ENCODE measurements around the gene KCNG2. TPM values are rescaled to one million over a fixed set of nuclear protein-coding genes. Genes with fewer than 3 reads are reported as not detected.

KCNG2 gene
- total RNA-seq, 1 donor from 2014 or later = 0.51 TPM

DNA sequence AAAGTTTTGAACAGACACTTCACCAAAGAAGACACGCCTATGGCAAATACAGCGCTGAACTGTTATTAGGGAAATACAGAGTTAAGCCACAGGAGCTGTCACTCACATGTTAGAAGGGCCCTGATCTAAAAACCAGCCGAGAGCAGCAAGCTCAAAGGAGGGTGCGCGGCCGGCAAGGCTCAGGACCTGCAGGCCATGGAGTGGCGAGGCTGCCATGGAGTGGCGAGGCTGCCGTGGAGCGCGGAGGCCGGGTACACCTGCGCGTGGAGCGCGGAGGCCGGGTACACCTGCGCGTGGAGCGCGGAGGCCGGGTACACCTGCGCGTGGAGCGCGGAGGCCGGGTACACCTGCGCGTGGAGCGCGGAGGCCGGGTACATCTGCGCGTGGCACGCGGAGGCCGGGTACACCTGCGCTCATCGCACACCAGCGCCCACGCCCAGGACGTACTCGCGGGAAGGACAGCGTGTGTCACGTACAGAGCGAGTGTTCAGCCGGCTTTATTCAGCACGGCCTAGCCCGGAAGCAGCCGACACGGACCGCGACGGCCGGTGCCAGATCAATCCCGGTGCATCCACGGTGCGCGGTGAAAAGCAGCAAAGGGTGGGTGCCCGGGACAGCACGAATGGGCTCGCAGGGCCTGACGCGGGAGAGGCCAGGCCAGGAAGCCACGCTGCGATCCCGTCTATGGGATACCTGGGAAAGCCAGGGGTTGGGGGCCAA is 84.9 kb downstream of the KCNG2 start:
- DNase-seq (ENCODE audit: low spot score) = peak; percentile 88

DNA sequence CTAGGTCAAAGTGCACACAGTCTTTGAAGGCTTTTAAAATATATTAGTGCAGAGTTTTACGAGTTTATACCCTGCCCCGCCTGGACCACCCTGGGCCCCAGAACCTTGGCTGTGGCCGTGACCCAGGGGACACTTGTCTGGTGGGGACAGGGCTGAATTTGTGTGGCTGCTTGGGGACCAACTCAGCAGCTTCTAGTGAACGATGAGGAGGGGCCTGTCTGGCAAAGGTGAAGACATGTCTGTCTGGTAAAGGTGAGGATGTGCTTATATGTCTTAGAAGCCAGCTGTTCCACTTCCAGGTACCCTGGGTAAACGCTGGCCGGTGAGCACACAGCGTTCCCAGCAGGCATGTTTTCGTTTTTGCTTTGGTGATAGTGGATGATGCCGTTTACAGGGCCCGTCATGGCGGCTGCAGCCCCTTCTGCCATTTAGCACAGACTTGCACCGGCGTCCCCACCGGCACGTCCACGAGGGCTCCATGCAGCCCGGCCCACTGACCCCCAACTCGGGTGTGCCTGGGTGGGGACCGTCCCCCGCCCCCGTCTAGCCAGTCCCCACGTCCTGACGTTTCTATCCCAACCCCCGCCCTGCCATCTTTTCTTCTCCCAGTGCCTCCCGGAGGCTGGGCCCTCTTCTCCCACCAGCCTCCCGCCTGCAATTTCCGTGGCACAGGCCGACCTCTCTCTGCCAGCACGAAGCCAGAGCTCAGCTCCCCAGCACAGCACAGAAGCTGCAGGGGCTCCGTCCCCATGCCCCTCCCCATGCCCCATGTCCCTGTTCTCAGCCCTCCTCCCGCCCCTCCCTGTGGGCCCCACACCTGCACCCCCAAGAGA is 85.9 kb downstream of the KCNG2 start:
- peak; percentile 71 for DNase-seq (ENCODE audit: low spot score)

DNA sequence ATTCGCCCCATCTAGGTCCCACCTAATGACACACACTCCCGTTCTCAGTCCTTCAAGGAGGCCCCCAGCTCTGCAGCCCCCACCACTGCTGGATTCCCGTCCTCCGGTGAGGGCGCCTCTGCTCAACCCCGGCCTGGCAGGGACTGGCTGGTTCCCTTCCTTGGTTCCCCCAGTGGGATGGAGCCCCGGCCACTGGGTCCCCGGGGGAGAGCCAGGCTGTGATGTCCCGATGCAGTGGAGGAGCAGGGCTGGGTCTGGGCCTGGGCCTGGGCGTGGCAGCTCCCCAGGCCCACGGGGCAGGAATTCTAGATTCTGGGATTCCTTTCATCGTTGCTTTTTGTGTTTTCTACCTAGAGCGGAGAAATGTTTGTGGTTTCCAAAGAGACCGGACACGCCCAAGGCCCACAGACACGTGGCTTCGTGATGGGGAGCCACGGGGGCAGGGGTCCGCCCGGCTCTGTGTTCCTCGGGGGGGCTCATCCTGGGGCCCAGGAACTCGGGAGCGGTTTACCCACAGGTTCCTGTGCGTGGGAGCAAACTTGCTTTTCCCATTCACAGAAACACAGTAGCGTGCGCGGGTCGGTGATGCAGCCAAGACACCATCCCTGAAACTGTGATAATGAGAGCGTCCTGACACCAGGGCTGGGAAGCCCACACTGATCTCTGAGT is 86.7 kb downstream of the KCNG2 start:
- peak; percentile 88 for DNase-seq (ENCODE audit: low spot score)

DNA sequence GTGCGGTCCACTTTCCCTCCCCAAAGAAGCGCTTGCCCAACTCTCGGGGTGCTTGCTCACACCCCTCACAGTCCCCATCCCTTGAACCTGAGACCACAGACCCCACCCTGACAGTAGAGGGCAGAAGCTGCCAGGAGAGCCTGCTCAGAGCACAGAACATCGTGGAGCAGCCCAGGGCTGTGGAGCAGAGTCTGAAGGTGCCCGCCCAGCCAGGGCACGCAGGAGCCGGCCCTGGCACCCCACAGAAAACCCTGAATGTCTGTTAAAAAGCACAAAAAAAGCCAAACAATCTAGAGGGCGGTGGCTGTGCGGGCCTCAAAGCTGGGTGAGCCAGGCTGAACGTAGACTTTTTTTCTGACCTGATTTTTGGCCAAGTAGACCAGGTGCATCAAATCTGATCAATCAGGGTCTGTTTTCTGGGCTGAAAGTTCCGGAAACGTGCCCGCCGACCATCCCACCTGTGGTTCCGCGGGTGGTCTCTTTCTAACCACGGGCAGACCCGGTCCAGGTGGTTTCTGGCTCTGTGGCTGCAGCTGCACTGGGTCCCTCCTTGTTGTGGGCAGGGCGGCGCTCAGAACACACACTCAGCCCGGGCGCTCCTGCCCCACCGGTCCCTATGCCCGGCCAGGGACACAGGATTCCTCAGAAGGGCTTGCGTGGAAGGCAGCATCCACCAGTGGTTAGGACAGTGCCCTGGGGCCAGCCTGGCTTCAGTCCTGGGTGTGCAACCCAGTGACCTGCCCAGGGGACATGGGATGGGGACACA is 87.4 kb downstream of the KCNG2 start:
- DNase-seq (ENCODE audit: low spot score) = peak; percentile 77

DNA sequence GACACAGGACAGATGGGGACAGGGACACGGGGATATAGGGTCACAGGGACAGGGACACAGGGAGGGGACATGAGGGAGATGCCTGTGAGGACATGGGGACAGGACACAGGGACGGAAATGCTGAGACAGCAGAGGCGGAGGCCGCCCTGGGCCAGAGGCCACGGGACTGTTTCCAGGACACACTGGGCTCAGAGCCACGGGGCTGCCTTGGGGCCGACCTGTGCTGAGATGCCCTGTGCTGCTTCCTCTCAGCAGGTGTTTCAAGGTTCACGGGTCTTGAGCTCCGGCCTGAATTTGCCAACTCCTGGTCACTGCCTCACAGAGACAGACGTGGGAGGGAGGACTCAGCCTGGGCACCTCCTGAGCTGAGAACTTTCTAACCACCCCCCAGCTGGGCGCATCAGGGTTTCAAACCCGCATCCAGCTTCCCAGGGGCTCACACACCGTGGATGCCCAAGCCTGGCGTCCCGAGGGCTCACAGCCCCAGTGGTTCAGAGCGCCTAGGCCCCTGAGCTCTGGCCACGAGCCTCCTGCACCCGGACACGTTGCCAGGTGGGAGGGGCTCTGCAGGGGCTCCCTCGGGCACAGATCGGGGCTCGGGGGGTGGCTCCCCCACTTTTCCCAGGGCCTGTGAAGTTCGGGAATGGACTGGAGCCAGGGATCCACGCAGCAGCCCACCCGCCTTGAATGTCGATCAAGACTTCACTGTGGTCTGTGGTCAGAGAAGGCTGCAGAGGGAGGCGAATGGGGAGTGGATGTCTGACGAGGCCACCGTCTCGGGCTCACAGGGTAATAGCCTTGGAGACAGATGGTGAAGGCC is 89.7 kb downstream of the KCNG2 start:
- peak; percentile 80 for DNase-seq (ENCODE audit: low spot score)

DNA sequence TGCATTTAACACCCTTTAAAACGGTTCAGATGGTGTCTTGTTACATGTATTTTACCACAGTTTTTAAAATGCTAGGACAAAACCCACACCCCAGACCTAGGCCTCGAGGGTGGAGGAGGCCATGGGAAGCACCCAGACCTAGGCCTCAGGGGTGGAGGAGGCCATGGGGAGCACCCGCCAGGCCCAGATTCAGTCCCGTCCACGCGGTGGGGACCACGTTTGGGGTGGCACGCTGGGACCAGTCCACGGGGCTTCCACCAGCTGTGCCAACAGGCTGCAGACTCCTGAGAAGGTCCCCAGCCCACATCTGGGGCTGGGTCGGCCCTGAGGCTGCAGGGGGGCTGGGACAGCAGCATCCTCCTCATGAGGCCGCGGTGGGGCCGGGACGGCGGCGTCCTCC is 90.3 kb downstream of the KCNG2 start:
- DNase-seq (ENCODE audit: low spot score) = peak; percentile 69

DNA sequence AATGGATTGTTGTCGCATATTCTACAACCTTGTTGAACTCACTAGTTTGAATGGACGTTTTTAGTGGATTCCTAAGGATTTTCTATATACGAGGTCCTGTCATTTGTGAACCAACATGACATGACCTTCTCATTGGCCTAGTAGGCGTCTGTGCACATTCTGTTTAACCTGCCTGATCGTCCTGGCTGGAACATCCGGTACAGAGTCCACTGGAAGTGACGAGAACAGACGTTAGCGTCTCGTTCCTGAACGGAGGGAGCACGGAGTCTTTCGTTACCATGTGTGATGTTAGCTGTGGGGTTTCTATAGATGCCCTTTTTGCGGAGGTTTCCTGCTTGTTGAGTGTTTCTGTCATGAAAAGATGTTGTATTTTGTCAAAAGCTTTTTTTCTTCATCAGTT is 91.8 kb downstream of the KCNG2 start:
- DNase-seq (ENCODE audit: low spot score) = peak; percentile 53

DNA sequence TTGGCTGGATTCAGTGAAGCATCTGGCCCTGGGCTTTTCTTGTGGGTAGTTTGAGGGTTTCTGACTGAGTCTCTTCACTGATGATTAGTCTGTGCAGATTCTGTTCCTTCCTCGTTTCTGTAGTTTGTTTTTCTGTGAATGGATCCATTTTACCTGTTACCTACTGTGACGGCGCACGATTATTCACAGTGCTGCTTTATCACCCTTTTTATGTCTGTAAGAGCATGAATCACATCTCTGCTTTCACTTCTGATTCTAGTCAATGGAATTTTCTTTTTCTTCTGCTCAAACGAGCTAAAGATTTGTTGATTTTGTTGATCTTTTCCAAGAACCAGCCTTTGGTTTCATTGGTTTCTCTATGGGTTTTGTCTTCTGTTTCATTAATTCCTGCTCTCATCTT is 92.9 kb downstream of the KCNG2 start:
- DNase-seq (ENCODE audit: low spot score) = no peak

DNA sequence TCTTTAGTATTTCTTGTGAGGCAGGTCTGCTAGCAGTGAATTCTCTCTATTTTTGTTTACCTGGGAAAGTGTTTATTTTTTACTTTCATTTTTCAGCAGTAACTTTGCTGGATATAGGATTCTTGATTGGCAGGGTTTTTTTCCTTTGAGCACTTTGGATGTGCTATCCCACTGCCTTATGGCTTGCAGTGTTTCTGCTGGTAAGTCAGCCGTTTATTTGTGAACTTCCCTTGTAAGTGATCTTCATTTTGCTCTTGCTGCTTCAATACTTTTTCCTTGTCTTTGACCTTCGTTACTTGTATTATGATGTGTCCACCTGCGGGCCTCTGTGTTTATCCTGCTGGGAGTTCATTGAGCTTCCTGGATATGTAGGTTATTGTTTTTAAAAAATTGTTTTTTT is 99.0 kb downstream of the KCNG2 start:
- no peak for DNase-seq (ENCODE audit: low spot score)

DNA sequence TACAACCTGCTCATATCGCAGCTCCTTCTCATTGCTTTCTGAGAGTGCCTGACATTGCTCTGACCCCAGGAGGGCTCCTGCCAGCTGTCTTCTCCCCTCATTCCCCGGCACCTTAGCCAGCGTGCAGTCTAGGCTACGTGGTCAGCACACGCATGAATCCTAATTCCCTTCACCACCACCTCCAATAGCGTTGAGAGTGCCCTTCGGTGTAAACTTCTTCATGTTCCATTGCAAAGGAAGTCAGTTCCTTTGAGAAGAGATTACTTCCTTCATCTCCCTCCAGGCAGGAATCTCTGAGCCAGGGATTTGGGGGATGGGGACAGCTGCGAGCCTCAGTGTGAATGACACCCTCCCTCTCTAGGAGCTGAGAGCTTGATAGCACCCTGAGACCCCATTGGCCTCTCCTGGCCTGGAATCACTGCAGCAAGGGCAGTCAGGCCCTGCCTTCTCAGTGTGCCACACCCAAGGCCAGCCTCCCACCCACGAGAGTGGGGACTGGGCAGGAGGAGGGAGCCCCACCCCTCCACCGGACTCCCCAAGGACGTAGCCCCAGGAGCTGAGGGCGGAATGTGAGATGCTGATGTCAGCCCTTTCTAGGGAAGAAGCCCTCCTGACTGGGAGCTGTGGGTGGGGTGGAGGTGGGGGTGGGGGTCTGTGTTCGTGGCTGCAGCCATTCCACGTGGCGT is 100.3 kb downstream of the KCNG2 start:
- DNase-seq (ENCODE audit: low spot score) = no peak

DNA sequence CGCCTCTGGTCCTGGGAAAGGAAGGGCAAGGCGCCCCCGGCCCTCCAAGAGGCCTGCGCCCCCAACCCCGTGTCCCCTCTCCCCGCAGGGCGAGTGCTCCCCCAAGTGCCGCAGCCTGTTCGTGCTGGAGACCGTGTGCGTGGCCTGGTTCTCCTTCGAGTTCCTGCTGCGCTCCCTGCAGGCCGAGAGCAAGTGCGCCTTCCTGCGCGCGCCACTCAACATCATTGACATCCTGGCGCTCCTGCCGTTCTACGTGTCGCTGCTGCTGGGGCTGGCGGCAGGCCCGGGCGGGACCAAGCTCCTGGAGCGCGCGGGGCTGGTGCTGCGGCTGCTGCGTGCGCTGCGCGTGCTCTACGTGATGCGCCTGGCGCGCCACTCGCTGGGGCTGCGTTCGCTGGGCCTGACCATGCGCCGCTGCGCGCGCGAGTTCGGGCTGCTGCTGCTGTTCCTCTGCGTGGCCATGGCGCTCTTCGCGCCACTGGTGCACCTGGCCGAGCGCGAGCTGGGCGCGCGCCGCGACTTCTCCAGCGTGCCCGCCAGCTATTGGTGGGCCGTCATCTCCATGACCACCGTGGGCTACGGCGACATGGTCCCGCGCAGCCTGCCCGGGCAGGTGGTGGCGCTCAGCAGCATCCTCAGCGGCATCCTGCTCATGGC is 101.3 kb downstream of the KCNG2 start:
- peak; percentile 83 for DNase-seq (ENCODE audit: low spot score)

DNA sequence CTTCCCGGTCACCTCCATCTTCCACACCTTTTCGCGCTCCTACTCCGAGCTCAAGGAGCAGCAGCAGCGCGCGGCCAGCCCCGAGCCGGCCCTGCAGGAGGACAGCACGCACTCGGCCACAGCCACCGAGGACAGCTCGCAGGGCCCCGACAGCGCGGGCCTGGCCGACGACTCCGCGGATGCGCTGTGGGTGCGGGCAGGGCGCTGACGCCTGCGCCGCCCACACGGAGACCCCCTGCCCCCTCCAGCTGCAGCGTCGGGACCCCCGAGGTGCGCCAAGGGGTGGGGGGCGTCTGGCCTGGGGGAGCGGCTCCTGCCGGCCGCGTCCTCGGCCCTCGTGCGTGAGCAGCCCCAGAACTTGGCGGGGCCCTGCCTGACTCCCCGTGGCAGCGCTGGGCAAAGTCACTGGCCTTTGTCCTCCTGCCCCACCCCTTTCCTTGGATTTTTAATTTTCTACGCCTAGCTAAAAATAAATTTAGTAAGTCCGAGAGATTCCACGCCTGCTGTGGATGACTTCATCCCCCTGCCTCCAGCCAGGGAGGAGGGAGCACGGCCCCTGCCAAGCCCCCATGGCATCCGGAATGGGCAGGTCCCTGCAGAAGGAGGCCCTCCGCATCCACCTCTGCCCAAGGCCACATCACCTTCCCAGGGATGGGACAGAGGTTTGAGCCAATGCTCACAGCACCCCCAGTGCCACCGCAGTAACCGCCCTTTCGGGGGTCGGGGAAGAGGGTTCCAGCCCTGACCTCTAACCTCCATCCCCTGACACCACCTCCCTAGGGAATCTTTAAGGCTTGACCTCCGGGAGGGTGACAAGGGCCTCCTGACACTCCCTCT is 102.1 kb downstream of the KCNG2 start:
- no peak for DNase-seq (ENCODE audit: low spot score)

DNA sequence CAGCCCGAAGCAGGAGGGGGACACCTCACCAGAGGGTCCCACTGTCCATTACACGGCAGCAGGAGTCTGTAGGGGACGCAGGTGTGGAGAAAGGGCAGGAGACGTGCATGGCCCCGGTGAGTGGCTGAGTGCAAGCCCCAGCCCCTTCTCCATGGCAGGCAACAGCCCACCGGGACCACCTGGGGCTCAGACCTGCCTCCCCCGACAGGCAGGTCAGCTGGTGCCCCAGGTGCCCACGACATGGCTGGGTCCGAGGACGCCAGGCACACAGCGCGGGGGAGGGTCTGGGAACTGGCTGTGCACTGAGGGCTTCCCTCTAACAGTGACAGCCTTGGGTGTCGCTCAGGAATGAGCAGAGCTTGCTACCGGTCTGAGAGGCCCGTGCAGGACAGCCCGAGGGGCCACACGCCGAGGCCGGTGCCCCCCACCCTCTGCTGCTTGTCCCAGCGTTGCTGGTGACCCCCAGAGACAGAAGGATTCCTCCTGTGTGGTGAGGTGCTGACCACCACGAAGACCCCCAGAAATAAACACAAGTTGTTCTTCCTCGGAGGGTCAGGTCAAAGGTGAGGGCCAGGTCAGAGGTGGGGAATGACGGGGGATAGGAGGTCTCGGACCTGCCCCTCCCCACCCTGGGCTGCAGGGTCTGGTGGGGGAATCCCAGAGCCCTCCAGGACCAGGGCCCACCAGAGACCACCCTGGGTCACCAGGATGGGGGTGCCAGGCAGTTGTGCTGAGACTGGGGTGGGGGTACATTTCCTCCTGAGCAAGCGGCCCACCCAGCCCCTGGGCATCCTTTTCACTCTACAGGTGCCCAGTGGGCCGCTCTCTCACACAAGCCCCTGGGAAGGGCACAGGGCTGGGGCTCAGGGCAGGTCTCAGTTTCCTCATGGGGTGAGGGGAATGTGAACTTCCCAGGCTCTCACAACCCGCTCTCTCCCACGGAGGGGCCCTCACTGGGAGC is 103.2 kb downstream of the KCNG2 start:
- DNase-seq (ENCODE audit: low spot score) = peak; percentile 79

DNA sequence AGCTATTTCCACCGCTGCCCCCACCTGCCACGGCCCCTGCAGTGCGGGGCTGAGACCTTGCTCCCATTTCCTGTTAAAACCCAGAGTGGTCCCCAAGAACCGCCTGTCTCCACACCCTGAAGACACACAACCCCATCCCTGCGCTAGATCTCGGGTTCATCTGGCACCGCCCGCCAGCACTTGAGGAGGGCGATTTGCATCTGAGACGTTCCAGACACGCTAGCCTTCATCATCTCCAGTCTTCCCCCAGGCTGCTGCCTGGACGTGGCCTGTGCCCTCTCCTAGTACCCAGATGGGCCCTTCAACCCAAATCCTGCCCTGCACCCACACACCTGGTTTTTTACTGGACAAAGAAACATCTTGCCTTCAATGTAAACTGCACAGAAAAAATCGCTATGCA is 103.9 kb downstream of the KCNG2 start:
- DNase-seq (ENCODE audit: low spot score) = no peak

DNA sequence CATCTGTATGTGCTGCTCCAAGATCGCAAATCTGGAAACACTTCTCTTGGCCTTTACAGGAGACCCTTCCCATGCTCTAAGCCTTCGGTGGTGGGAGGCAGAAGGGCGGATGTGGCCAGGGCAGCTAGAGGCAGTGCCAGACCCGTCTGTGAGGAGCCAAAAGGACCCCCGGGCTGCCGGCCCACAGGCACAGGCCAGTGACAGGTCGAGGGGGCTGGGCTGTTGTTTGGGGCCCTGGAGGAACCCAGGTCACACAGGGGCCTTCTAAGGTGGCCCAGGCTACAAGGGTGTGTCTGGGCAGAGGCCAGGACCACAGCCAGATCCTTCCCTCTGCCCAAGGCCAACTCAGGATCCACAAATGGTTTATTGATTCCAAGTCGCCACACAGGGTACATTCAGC is 104.3 kb downstream of the KCNG2 start:
- DNase-seq (ENCODE audit: low spot score) = no peak

DNA sequence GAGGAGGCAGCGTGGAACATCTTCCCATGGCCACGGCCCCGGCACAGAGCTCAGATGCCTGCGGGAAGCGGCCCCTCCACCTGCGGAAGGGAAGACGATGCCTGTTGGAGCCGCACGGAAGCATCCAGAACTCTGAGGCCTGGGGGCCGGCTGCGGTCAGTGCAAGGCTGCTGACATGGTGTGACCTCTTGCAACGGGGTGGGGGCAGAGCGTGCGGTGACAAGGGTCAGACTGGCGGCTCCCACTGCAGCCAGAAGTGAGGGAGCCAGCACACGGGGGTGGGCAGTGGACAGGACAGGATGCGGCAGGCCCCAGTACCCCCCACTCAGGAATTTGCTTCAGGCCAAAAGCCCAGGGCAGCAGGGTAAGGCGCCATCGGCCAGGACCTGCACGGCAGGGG is 104.9 kb downstream of the KCNG2 start:
- DNase-seq (ENCODE audit: low spot score) = peak; percentile 87

DNA sequence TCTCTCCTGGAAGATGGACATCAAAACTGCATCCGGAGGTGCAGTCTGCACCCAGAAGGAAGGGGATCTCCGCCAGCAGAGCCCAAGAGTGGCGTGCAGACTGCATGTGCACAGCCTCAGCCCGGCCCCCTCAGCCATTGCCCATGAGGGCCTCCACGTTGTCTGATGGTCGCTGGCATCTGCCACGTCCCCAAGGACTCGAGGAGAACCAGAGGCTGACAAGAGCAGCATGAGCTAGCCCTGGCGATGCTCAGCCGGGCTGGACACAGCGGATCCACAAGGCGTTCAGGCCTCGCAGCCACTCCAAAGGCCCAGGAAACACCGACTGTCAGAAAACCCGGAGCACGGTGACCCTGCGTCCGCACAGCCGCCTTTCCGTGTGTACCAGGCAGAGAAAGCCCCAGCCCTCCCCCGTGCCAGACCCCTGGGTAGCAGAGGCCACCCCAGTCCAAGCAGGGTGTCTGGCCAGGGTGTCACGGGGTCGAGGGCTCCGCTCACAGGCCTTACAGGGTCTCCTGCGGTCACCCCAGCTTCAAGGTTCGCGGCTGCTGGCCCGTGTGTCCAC is 105.4 kb downstream of the KCNG2 start:
- peak; percentile 73 for DNase-seq (ENCODE audit: low spot score)

Measured in mesenteric fat pad (tissue), 1 donor.